Right ventricle myocardium inferior (tissue), 1 donor: ENCODE data around the gene ADGB. TPM values are rescaled to one million over a fixed set of nuclear protein-coding genes. Genes with fewer than 3 reads are reported as not detected.
"Not testable (repeated sequence)": the region's sequence is repeated elsewhere in the genome, so short reads cannot be mapped to it uniquely, and the experiment has no call there.

ENCODE experiments used
- ATAC-seq: fragments of 200-7000 bp; cut with Tn5 transposase; one replicate; pipeline ENCODE4 v1.9.1; 2020; ENCODE audit warnings: mild to moderate bottlenecking, moderate library complexity
- DNase-seq: peaks from one replicate; pipeline ENCODE4 v3.0.0; 2021; ENCODE audit errors: missing footprints
- intact Hi-C: fragments of 100-400 bp; cut with DNase I; formaldehyde crosslinking; loops from one replicate; pipeline ENCODE4 v1.11.0; 2022
- total RNA-seq: library from RNA; stranded (reverse); fragmentation: NEBNext Ultra II Directional; extraction: Animal tissue kit (Norgen Biotek cat#: 25700); gene quantifications from one replicate; pipeline ENCODE4 v1.2.1, GENCODE V29; 2021
- donor health status: DM: no; HTN: yes; CAD: no; lungs with severe emphysema.

The ADGB gene
- total RNA-seq, 1 donor from 2014 or later, result not detected

DNA sequence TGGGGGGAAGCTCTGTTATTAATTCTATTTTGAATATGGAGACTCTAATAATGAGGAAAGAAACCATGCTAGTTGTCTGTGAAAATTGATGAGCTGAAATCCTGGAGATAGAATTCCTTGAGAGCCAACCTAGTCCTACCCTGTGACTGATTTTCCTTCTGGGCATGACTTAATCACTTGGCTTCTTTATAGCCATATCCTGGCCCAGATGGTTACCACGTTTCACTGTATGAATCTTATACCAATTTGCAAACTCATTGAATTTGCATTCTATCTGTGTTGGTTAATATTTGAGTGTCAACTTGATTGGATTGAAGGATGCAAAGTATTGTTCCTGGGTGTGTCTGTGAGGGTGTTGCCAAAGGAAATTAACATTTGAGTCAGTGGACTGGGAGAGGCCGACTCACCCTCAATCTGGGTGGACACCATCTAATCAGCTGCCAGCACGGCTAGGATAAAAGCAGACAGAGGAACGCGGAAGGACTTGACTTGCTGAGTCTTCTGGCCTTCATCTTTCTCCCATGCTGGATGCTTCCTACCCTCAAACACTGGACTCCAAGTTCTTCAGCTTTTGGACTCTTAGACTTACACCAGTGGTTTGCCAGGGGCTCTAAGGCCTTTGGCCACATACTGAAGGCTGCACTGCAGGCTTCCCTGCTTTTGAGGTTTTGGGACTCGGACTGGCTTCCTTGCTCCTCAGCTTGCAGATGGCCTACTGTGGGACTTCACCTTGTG, 255.9 kb downstream of the ADGB start:
- ATAC-seq, DNase-seq, intact Hi-C loops: not testable (repeated sequence)

DNA sequence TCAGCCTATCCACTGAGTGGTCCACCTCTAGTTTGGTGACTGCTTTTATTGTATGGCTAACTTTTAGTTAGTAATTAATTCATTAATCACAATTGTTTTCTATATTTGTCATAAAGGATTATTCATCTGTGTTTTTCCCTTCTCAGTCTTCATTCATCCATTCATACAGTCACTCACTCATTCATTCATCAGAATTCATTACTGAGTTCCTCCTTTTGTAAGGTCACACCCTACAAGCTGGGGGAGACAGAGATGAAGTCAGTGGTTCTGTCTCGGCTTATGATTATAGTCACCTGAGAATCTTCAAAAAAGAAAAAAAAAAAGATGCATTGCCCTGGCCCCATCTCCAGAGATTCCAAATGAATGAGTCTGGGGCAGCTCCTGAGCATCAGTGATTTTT, 257.1 kb downstream of the ADGB start:
- no peak for DNase-seq
- intact Hi-C loops, result no loop called here

DNA sequence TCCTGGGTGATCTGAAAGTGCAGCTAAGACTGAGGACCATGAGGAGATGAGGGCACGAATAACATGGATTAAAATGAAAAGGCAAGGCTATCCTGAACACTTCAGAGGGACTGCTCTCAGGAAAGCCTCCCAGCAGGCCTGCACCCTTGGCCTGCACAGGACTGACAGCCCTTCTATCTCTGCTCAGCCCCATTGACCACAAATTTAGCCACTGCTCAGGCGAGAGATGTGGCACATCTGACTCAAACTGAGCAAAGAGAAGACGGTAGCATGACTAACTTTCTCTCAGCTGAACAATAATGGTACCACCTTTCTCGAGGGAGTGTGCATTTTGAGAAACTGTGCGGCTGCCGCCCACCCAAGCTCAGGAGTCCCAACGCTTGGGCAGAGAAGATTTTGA, 257.5 kb downstream of the ADGB start:
- no peak for DNase-seq
- ATAC-seq, result no peak
- intact Hi-C loops, result no loop called here

More for the DNA sequence above, 257.1 kb downstream of the ADGB start:
- no peak for ATAC-seq

DNA sequence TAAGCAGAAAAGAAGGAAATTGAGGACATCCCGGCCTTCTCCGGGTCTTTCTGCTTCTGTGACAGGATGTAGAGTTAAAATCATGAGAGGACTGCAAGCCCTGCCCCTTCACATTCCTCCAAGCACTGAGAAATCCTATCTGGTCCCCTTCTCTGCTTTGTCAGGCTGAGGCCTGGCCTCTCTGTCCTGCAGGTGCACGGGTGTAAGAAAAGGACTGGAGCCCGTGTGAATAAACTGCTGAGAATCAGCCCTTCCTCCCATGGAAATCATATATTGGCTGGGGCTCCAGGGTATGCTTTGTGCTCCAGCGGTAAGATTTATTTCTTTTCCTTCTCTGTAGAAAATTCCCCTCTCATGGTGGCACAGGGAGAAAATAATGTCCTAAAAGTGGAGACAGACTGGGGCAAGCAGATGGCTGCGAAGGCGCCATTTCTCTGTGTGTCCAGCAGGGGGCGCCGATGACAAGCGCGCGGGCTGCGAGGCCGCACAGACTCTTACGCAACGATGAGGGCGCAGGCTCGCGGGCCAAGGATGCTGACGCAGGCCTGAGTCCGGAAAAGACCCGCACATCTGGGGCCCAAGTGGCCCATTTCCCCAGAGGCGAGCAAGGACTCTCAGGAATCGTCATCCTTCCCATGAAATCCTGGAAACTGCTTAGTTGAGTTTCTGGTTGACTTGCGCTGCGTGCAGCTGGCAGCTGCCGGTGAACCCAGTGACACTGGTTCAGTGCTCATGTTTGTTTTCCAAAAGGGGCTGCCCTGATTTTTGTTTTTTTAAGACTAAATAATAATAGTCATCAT, 258.6 kb downstream of the ADGB start:
- intact Hi-C loops, result loop anchor here (1.0 kb wide), 2 partner anchors 347 to 429 kb away; partner anchors contain the start of gene STXBP5
- ATAC-seq (peak; percentile 96), DNase-seq (peak; percentile 96)

DNA sequence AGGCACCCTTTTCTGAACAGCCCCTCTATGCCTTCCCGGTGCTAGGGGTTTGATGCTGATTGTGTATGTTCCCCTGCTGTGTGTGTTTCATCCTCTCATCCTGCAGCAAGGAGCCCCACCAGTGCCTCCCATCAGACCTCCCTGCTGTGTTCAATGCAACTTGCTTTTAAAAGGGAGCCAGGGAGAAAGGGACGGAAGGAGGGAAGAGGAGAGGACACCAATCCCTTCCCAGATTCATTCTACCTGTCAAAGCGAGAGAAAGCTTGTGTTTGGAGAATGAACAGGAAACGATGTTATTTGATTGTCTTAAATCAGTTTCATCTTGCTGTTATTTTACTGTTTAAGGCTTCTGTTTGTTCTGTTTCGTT, 259.2 kb downstream of the ADGB start:
- intact Hi-C loops, result loop anchor here (1.0 kb wide), 2 partner anchors 346 to 428 kb away; partner anchors contain the start of gene STXBP5
- no peak for DNase-seq

DNA sequence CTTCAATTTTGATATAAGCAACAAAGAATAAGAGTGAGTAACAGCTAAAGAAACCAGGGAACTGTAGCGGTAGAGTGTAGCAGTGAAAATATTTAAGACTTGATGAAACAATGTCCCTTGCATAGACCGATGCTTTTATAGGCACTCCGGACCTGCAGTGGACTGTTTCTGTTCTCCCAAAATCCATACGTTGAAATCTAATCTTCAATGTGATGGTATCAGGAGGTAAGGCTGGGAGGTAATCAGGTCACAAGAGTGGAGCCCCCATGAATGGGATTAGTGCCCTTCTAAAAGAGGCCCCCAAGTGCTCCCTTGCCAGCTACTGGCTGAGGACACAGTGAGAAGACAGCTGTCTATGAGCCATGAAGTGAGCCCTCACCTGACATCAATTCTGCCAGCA, 260.4 kb downstream of the ADGB start:
- no peak for ATAC-seq
- intact Hi-C loops, result no loop called here

More for the DNA sequence above, 259.2 kb downstream of the ADGB start:
- peak; percentile 54 for ATAC-seq

DNA sequence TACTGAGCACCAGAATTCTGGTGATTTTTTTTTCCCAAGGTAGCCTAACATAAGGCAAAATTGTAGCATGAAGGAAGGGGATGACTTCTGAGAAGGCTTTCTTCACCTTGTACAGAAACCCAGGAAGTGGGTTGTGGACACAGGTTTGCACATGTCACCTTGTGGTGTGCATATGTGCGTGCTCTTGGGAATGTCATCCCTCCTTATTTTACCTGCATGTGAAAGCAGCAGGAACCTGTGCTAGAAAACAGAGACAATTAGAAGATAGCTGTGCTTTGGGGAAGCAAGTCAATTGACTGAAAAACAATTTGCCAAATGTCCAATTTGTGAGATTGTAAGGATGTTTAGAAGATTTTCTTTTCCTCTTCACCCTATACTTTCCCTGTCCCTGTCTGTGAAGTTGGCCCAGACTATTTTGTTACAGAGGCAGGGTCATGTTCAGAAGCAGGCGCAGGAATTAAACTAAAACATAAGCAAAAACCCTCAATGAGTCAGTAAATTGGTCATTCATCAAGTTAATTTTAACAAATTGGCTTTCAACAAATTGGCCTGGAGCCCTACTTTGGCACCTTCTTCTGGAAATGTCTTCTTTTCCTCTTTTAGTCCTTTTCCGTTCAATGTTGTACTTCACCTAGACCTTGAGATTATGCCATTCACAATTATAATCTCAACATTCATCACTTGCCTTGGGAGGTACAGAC, 261.2 kb downstream of the ADGB start:
- intact Hi-C loops, result no loop called here
- ATAC-seq, result no peak
- DNase-seq, result no peak

More for the DNA sequence above, 260.4 kb downstream of the ADGB start:
- no peak for DNase-seq

DNA sequence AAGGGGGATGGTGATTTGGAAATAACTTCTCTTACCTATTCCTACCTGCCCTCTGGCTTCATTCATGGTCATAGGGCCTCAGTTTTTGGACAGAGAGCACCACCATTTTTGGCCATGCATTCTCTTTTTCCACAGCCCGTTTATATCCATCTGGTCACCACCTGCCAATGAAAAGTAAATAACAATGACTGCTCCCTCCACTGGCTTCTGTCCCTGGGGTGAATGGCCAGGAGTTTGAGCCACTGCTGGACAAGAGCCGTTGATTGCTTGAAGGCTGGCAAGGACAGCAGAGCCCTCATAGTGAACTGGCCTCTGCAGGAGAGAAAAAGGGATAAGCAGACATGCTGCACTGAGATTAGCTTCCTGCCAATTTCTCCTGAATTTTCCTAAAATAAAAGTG, 261.8 kb downstream of the ADGB start:
- DNase-seq, result no peak
- intact Hi-C loops, result no loop called here
- no peak for ATAC-seq

DNA sequence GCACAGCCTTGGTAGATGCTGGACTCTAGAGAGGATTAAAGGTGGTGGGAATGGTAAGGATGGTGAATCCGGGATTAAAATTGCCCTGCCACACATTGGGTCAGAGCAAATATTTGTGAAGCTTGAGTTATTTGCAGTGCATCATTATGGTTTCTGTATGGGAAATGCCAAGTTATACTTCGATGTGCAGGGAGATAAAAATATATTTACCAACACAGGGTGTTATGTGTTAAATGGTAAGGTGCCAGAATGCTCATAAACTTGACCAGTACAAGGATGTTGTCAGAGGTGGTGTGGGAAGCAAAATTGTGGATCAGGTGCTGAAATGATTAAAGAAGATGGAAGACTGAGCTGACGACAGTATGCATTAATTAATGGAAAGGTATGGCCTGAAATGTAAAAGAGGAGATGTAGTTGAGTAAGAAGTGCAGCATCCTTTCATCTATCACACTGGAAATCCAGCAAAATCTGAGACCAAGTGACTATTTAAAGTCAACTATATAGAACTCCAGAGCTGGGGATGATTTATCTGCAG, 262.3 kb downstream of the ADGB start:
- no peak for ATAC-seq
- intact Hi-C loops, result no loop called here

DNA sequence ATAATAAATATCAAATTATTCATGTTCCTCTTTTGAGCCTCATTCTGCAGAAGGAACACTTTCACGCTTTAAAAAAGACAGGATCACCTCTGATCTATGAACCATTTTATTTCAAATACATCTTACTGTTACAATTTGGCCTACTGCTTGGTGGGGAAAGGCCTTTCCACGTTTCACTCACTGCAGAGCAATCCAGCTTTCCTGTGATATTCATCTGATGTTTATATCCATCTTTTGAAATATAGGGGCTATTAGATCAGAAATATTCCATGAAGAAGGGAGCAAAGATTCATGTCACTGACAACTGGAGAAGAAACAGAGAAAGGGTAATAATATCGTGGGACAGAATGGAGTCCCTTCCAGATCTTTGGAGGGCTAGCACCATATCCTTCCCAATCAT, 262.9 kb downstream of the ADGB start:
- ATAC-seq (no peak), DNase-seq (no peak)
- intact Hi-C loops, result no loop called here

More for the DNA sequence above, 262.3 kb downstream of the ADGB start:
- DNase-seq, result no peak

DNA sequence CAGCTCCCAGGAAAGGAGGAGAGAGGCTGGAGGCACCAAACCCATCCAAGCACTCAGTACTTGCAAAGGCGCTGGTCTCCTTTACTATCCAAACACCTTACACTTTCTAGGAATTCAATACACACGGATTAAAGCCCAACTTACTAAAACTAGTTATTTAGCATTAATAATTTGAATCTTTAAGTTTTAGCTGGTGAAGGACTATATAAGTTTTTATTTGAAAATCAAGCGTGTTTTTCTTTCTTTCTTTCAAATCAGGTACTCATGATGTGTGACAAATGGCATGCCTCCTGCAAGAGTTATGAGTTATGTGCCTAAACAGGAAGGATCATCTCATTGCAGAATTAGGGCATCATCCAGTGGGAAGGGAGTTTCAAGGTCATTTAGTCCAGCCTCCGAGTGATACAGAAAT, 263.7 kb downstream of the ADGB start:
- DNase-seq, result no peak
- ATAC-seq, result no peak
- intact Hi-C loops, result no loop called here

DNA sequence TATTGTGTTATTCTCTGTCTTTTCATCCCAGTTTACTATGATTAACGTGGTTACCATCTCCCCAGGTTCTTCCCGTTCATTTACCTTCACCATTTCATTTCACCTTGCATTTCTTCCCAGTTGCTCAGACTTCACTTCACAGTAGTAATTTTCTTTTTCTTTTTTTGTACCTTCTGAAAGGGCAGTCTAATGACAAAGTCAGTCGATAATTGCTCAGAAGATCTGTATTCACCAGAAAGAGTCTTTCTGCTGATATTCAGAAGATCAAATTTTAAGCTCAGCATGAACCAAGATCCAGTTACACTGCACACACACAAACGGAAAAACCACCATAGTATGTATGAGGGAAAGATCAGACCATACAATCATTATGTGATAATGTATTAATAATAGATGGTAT, 265.5 kb downstream of the ADGB start:
- DNase-seq, result no peak
- ATAC-seq, result no peak
- intact Hi-C loops, result no loop called here

DNA sequence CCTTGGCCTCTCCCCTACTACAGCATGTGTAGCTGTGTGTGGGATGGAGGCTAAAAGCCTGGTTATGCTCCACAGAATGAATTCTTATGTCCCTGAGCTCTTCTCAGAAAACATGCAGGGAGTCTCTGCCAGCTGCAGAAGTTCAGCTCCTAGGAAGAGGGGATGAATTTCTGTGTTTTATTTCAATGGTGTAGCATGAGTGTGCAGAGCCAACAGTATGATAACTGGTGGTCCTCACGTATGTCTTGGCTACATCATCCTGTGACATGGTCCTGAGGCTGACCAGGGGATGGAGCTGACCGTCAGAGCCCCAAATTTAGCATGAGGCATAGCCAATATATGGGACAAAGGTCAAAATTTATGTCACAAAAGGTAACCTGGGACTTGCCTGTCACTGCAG, 266.1 kb downstream of the ADGB start:
- intact Hi-C loops, result no loop called here
- no peak for DNase-seq
- ATAC-seq, result no peak

Other genes with a start within 250 kb of the ADGB start
- gene RAB32, start 55.1 kb upstream of the ADGB start, total RNA-seq, result 7.6 TPM